GM03348 (cell line): ENCODE data around the gene YWHAG.
"Not testable (repeated sequence)": the region's sequence is repeated elsewhere in the genome, so short reads cannot be mapped to it uniquely, and the experiment has no call there.

Experiments
- DNase-seq: peaks from one replicate; pipeline ENCODE4 v3.0.0; 2012; ENCODE audit warnings: low spot score

The YWHAG gene

DNA sequence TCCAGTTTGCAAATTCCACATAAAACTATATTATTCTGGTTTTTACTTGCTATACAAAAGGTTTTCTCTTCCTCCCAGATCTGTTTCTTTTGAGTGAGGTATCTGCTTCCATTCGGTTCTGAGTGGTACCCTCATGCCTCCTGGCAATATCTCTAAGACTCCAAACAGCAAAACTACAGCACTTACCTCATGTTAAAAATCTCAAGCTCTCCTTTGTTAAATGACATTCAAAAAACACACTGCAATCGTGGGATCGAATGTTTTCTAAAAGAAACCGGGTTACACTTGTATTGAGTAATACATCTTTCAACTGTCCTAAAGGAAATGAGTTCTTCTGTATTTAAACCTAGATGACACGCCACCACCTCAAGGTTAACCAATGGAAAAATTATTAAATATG lies 11.1 kb downstream of the YWHAG start:
- DNase-seq, result no peak

DNA sequence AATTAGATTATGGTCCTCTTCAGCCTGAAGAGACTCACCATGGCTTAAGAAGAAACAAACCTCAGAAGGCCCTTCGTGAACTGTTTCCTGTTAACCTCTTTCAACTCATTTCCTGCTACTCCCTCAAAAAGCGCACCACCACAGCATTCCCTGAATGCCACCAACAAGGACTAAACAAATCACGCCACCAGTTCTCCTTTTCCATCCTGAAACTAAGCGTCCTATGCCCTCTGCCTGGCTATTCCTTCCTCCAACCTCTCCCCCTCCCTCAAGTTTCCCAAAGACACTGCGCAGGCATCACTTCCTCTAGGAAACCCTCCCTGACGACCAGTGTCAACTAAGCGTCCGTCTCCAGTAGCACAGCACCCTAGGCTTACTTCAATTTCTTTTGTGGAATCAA lies 12.0 kb downstream of the YWHAG start:
- no peak for DNase-seq

DNA sequence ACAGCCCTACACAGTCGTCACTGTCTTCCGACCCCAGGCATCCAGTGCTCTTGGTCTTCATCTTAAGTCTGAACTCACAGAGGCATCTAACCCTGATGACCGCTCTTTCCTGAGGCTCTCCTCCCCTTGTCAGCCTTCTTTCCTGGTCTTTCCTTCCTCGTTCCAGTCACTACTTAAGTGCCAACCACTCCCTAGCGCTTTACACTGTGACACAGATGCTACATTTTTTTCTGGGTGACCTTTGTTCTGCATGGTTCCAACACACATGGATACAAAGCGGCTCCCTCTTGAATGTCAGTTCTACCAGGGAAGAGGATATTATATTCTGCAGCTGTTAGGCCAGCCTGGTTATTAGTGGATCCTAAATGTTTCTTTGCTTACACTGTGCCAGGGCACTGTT lies 12.7 kb downstream of the YWHAG start:
- no peak for DNase-seq

DNA sequence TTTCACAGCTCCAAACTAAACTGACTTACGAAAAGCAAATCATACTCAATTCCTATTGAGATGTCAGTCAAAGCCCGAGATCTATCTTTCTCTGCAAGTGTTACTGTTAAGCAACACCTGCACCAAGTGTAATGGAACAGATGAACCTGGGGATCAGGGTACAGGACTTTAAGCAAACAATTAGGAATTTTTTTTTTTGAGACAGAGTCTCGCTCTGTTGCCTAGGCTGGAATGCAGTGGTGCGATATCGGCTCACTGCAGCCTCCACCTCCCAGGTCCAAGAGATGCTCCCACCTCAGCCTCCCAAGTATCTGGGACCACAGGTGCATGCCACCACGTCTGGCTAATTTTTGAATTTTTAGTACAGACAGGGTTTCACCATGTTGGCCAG lies 14.9 kb downstream of the YWHAG start:
- no peak for DNase-seq

GRCh38 chr7:76343294-76343930 lies 15.4 kb downstream of the YWHAG start:
- DNase-seq, result no peak

DNA sequence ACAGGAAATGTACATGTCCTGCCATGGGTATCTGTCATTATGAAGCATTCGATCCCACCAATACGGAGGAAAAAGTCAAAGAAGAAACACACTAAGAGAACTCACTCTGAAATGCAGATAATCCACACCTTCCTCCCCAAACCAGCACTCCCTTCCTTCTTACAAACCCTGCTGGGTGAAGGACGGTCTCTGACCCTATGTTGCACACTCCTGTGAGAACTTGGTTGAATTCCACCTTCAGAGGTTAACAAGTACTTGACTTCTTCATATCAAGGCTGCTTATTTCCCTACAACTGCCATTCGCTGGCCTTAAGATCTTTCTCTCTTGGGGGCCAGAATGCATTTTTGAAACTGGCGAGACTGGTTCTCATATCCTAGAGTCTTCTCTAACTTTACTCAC lies 16.6 kb downstream of the YWHAG start:
- no peak for DNase-seq

DNA sequence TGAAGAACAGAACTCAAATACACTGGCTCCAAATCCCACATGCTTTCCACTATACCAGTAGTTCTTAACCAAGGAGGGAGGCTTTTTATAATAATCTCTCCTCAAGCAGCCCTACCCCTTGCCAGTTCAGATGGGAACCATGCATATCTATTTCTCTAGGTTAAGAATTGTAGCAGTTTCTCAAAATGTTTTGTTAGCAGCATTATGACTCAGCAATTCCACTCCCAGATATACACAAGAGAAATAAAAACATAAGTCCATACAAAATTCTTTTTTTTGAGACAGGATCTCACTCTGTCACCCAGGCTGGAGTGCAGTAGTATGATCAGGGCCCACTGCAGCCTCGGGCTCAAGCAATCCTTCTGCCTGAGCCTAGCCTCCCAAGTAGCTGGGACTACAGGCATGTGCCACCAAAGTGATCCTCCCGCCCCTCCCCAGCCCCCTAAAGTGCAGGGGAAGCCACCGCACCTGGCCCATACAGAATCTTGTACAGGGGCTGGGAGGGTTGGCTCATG lies 18.1 kb downstream of the YWHAG start:
- DNase-seq, result peak; percentile 44

GRCh38 chr7:76338298-76339084 lies 20.3 kb downstream of the YWHAG start:
- DNase-seq, result no peak

GRCh38 chr7:76337147-76337546 lies 21.6 kb downstream of the YWHAG start:
- no peak for DNase-seq

DNA sequence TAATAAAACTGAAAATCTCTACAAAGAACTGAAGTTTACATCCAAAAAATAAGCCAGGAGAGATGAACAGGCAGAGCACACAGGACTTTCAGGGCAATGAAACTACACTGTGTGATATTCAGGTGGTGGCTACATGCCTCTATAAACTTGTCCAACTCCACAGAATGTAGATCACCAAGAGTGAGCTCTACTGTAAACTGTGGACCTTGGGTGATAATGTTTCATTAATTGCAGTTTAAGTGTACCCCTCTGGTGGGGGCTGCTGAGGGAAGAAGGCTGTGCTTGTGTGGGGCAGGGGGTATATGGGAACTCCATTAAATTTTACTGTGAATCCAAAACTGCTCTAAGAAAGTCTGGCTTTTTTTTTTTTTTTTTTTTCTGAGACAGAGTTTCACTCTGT lies 22.7 kb downstream of the YWHAG start:
- DNase-seq, result no peak

DNA sequence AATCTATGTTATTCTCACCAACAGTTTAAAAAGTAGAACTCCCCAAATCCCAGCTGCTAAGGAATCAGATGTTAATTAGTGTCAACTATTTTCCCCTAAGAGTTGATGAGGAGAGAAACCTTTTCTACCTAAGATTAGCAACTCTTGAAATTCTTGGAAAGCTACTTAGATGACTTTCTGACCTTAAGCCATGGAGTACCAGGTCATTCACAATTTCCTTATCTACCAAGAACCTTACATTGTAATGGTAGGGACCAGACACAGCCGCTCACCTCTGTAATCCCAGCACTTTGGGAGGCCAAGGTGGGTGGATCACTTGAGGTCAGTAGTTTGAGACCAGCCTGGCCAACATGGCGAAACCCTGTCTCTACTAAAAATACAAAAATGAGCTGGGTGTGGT lies 23.4 kb downstream of the YWHAG start:
- DNase-seq, result not testable (repeated sequence)

DNA sequence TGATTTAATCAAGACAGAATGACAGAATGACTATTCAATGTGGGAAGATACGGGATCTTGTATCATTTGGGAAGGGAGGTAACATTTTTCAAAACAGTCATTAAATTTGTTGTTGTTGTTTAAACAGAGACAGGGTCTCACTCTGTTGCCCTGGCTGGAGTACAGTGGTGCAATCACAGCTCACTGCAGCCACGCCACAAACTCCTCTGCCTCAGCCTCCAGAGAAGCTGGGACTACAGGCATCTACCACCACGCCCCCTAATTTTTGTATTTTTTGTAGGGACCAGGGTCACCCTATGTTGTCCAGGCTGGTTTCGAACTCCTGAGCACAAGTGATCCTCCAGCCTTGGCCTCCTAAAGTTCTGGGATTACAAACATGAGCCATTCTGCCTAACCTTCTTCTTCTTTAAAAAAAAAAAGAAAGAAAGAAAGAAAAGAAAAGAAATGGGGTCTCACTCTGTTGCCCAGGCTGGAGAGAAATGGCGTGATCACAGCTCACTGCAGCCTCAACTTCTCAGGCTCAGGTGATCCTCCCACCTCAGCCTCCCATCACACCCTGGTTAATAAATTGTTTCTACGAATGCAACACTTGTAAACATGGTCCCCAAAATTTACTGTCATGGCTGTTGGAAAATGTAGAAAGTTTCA lies 24.3 kb downstream of the YWHAG start:
- no peak for DNase-seq

DNA sequence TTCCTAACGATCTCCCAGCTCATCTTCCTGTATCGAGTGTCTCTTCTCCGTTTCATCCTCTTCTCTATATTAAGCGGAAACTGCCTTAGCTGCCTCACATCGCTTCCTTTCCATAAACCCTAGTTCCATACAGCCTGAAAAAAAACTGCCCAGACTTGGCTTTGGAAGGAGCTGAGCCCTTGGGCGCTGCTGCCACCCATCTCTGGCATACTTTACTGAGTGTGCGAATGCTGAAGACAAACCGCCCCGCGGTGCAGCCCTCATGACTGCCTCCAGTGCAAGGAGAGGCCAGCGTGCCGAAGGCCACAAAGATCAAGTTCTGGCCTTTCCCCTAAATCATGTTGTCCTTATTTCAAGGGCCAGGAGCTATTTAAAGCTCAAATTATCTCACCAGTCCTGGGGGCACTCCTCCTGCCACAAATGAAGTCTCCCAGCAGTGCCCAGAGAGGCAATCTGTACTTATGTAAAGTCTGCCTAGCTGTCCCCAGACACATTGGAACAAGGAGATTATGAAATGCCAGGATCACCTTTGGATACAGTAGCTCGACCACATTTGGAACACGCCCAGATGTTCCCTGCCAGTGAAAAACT lies 25.2 kb downstream of the YWHAG start:
- DNase-seq, result no peak

DNA sequence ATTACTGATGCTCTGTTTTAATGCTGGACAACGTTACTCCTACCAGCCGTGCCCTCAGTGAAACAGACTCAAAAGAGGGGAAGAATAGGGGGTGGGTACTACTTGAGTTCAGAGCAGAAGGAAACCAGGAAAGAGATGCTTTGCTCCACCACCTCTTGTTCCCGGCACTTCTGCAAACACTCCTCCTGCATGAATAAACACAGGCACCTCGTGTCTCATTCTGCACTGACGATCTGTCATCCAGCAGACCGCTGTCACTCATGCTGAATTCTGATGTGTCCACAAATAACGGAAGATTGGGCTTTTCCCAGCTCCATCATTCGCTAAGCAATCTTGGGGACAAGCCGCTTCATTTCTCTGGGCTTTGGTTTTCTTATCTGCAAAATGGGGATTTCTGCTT lies 26.7 kb downstream of the YWHAG start:
- DNase-seq, result no peak

DNA sequence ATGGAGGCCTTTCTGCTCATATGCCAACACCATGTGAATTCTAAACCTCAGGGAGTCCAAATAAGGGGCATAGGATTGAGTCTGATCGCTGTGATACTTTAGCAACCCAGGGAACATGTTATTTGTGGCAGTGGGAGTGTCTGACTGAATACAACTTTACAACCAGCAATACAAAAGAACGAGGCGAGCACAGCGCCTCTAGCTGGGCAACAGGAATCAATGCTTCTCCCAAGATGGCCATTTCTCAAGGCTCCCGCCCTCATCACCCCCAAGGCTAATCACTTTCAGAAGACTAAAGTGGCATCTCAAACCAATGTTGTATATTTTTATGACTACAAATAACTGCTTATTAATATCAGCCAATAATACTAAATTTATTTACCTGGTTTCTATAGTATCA lies 28.1 kb downstream of the YWHAG start:
- DNase-seq, result no peak

GRCh38 chr7:76330261-76330660 lies 28.5 kb downstream of the YWHAG start:
- no peak for DNase-seq

GRCh38 chr7:76329479-76329878 lies 29.3 kb downstream of the YWHAG start:
- DNase-seq, result no peak

GRCh38 chr7:76328389-76328788 lies 30.4 kb downstream of the YWHAG start:
- DNase-seq, result no peak

- no peak for DNase-seq
Observed at GRCh38 chr7:76327610-76328009, 31.2 kb downstream of the YWHAG start.

DNA sequence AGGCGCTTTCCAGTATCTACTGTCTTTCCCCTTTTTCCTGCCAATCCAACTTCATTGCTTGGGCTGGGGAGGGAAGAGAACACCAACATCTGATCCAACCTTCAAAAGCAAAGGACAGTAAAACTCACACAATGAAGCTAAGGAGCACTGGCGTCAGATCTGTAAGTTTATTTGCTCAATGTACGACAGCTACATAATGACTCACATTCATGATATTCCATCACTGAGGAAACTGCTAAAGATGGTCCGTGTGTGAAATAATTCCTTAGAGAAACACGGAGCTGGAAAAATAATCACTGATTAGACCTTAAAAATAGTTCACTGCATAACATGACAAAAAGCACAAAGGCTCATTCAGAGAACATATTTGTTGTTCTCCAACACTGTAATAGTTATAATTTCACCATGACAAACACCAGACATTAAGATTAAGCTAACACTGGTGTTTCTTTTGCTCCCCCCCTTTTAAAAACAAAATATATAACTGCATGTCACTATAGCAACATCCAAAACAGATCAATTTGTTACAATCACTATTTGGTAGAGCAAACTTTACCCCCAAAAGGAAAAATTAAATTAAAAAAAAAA lies 32.1 kb downstream of the YWHAG start:
- peak; percentile 18 for DNase-seq

DNA sequence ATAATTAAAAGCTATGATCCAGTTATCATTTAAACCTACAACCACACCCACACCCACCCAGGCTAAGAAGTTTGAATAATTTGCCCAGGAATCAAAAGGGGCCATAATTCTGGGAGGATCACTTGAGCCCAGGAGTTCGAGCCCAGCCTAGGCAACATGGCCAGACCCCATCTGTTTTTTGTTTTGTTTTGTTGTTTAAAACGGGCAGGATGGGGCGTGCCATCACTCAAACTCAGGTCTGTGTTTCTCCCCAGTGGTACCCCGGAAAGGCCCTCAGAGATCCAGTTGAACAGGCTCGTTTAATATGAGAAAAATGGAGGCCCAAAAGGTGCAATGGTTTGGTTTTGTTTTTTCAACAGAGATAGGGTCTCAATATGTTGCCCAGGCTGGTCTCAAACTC lies 33.0 kb downstream of the YWHAG start:
- DNase-seq, result no peak

GRCh38 chr7:76325092-76325491 lies 33.7 kb downstream of the YWHAG start:
- DNase-seq, result no peak
